Skin of body (tissue), 2 donors: ENCODE results near the gene PRPSAP1. TPM values are rescaled to one million over a fixed set of nuclear protein-coding genes. Genes with fewer than 3 reads are reported as not detected.
"Not testable (repeated sequence)": the region's sequence is repeated elsewhere in the genome, so short reads cannot be mapped to it uniquely, and the experiment has no call there.

Experiments used
- DNase-seq: peaks from one replicate; lab custom pipeline; 2025; lab: John Stamatoyannopoulos, UW
- total RNA-seq: library from RNA; depleted of rRNA; stranded (reverse); fragments of >200 nt; gene quantifications from one replicate; pipeline ENCODE4 v1.2.3, GENCODE V29; 2014

PRPSAP1 gene
- total RNA-seq, 1 donor from 2014 or later = 53.7 TPM

GRCh38 chr17:76327696-76328095 is 26.0 kb downstream of the PRPSAP1 start:
- no peak for DNase-seq

GRCh38 chr17:76326306-76326705 is 27.4 kb downstream of the PRPSAP1 start:
- no peak for DNase-seq

- no peak for DNase-seq
These were observed 35.1 kb downstream of the PRPSAP1 start for GRCh38 chr17:76318586-76318985.

GRCh38 chr17:76317535-76317934 is 36.2 kb downstream of the PRPSAP1 start:
- no peak for DNase-seq

GRCh38 chr17:76314392-76315227 is 39.1 kb downstream of the PRPSAP1 start:
- DNase-seq = no peak

- DNase-seq = no peak
These were observed 41.0 kb downstream of the PRPSAP1 start for GRCh38 chr17:76312735-76313134.

- no peak for DNase-seq
These were observed 44.3 kb downstream of the PRPSAP1 start for GRCh38 chr17:76309461-76309860.

GRCh38 chr17:76307966-76308338 is 45.8 kb downstream of the PRPSAP1 start, which contains the start of gene QRICH2:
Gene QRICH2 (minus strand): TSS chr17:76308276. CDS start chr17:76307998, 278 bp downstream.
- DNase-seq = no peak

- no peak for DNase-seq
These were observed 46.3 kb downstream of the PRPSAP1 start for GRCh38 chr17:76307299-76307965.

GRCh38 chr17:76305135-76305454 is 48.6 kb downstream of the PRPSAP1 start:
- not testable (repeated sequence) for DNase-seq

GRCh38 chr17:76304226-76305134 is 49.2 kb downstream of the PRPSAP1 start:
- no peak for DNase-seq

- no peak for DNase-seq
These were observed 56.3 kb downstream of the PRPSAP1 start for GRCh38 chr17:76297436-76297835.

GRCh38 chr17:76296889-76297288 is 56.8 kb downstream of the PRPSAP1 start:
- no peak for DNase-seq

GRCh38 chr17:76296186-76296585 is 57.5 kb downstream of the PRPSAP1 start:
- no peak for DNase-seq

- DNase-seq = no peak
These were observed 60.6 kb downstream of the PRPSAP1 start for GRCh38 chr17:76293106-76293505.

GRCh38 chr17:76292567-76292966 is 61.1 kb downstream of the PRPSAP1 start:
- no peak for DNase-seq

GRCh38 chr17:76281573-76282371 is 71.9 kb downstream of the PRPSAP1 start:
- no peak for DNase-seq

- no peak for DNase-seq
These were observed 73.1 kb downstream of the PRPSAP1 start for GRCh38 chr17:76280650-76281049.

GRCh38 chr17:76279742-76280287 is 73.9 kb downstream of the PRPSAP1 start:
- no peak for DNase-seq

- peak; percentile 61 for DNase-seq
These were observed 74.6 kb downstream of the PRPSAP1 start for GRCh38 chr17:76278952-76279741.
